K562 (cell line): ENCODE results near the gene MAGI1. TPM values are rescaled to one million over a fixed set of nuclear protein-coding genes. Genes with fewer than 3 reads are reported as not detected.
A peak's percentile ranks its signal among the peaks of the same experiment; 100 is the strongest.

Source experiments
- ATAC-seq: fragments of 200-7000 bp; cut with Tn5 transposase; 3 replicates; pipeline ENCODE4 v1.9.1; 2020; ENCODE audit warnings: moderate library complexity
- BruUV-seq: library from RNA; stranded (reverse); fragments of 400-500 nt; replicated peaks from 2 replicates; lab custom pipeline; 2021; lab: Mats Ljungman, UMichigan
- CTCF ChIA-PET: fragments of 300-600 bp; formaldehyde crosslinking; extraction: SDS; loops from one replicate; lab custom pipeline; 2021; ENCODE audit warnings: low intra/inter-chr PET ratio; lab: Yijun Ruan, JAX
- POLR2A ChIA-PET: fragments of 300-600, 350-650 bp; sonication (Branson Sonifier 250); formaldehyde crosslinking; extraction: SDS; loops from one replicate; lab custom pipeline; 2021; ENCODE audit warnings: antibody characterized with exemption, inconsistent platforms; lab: Yijun Ruan, JAX
- DNase-seq, 4 experiments: peaks; one replicate each; pipeline versions ENCODE4 v3.0.0 to v3.0.0-alpha.2; 2011 to 2018; ENCODE audit warnings: low spot score in 3 of 4, mixed read lengths in 3 of 4; ENCODE audit errors: extremely low read depth in 1 of 4
- FAIRE-seq: peaks from 2 replicates; lab custom pipeline; 2011; peaks lifted over from hg19 to GRCh38; lab: Jason Lieb, UNC
- H2AFZ ChIP-seq: 2 replicates; pipeline ENCODE4 v1.6.0; 2011; ENCODE audit warnings: low read depth, low read length, control low read depth, inconsistent platforms
- H3K27ac ChIP-seq: fragments of 200-600 bp; 3 replicates; pipeline ENCODE4 v1.8.0; 2011; ENCODE audit warnings: low read depth, mild to moderate bottlenecking, control low read depth, inconsistent platforms, low read length, moderate library complexity, mixed read lengths; ENCODE audit errors: extremely low read depth
- H3K27me3 ChIP-seq, 2 experiments: fragments of 300-600 bp in 1 of 2; 2 replicates in 1 of 2; 3 replicates in 1 of 2; pipeline versions ENCODE4 v1.6.0 to v1.8.0; 2011; ENCODE audit warnings: inconsistent platforms in 2 of 2, low read length in 2 of 2, mild to moderate bottlenecking in 1 of 2, mixed read lengths in 1 of 2, moderate library complexity in 1 of 2; ENCODE audit not compliant: control insufficient read depth in 2 of 2, insufficient read depth in 2 of 2
- H3K36me3 ChIP-seq: fragments of 300-600 bp; 3 replicates; pipeline ENCODE4 v1.8.0; 2011; ENCODE audit warnings: mild to moderate bottlenecking, low read length, inconsistent platforms; ENCODE audit not compliant: control insufficient read depth, insufficient read depth
- H3K4me1 ChIP-seq, 2 experiments: fragments of 200-600 bp in 1 of 2; replicated peaks in 1 of 2; 2 replicates in 1 of 2; 3 replicates in 1 of 2; pipeline versions ENCODE4 v1.5.1 to v1.8.0; 2011; ENCODE audit warnings: inconsistent platforms in 2 of 2, low read length in 2 of 2, mild to moderate bottlenecking in 1 of 2, mixed read lengths in 1 of 2, moderate library complexity in 1 of 2; ENCODE audit not compliant: control insufficient read depth in 2 of 2, insufficient read depth in 2 of 2
- H3K4me2 ChIP-seq: 2 replicates; pipeline ENCODE4 v1.6.1; 2011; ENCODE audit warnings: low read length, control low read depth, inconsistent platforms, mixed read lengths; ENCODE audit not compliant: insufficient read depth
- H3K4me3 ChIP-seq: fragments of 200-600 bp; sonication (generic), shearing (Covaris generic); 2 replicates; pipeline ENCODE4 v1.5.1; 2016; ENCODE audit warnings: control low read depth, inconsistent platforms
- H3K79me2 ChIP-seq: fragments of 200-600 bp; 3 replicates; pipeline ENCODE4 v1.8.0; 2011; ENCODE audit warnings: low read length, inconsistent platforms; ENCODE audit not compliant: control insufficient read depth, insufficient read depth
- H3K9ac ChIP-seq, 2 experiments: 2 replicates each; pipeline versions ENCODE4 v1.6.0 to v1.6.1; 2011; ENCODE audit warnings: low read depth in 2 of 2, low read length in 2 of 2, control low read depth in 1 of 2, inconsistent platforms in 1 of 2, mild to moderate bottlenecking in 1 of 2, mixed read lengths in 1 of 2; ENCODE audit not compliant: insufficient read depth in 1 of 2
- H3K9me1 ChIP-seq: one replicate; pipeline ENCODE4 v1.6.0; 2011; ENCODE audit warnings: inconsistent platforms, mild to moderate bottlenecking, low read length, moderate library complexity; ENCODE audit not compliant: control insufficient read depth, insufficient read depth
- H3K9me3 ChIP-seq: replicated peaks from 2 replicates; pipeline ENCODE4 v1.5.1; 2011; ENCODE audit warnings: low read depth, low read length, inconsistent platforms; ENCODE audit not compliant: control insufficient read depth, insufficient read depth
- H4K20me1 ChIP-seq: replicated peaks from 2 replicates; pipeline ENCODE4 v1.6.1; 2011; ENCODE audit warnings: low read length, inconsistent platforms, mixed read lengths; ENCODE audit not compliant: control insufficient read depth, insufficient read depth
- CTCF ChIP-seq, 3 experiments: IDR thresholded peaks in 2 of 3; conservative IDR thresholded peaks in 1 of 3; 2 replicates each; pipeline ENCODE4 v1.5.1; 2011 to 2012; ENCODE audit warnings: low read length in 3 of 3, mild to moderate bottlenecking in 3 of 3, control low read depth in 2 of 3, improper control_type of control experiment in 1 of 3, inconsistent platforms in 1 of 3, low read depth in 1 of 3, mixed read lengths in 1 of 3, moderate library complexity in 1 of 3; ENCODE audit not compliant: insufficient read depth in 2 of 3
- MECOM ChIP-seq: fragments of 250-450 bp; sonication (Bioruptor Pico); IDR thresholded peaks from 2 replicates; pipeline ENCODE4 v1.8.0; 2022; ENCODE audit warnings: inconsistent platforms
- RAD21 ChIP-seq, 2 experiments: fragments of 250-450 bp in 1 of 2; fragments of 450-650 bp in 1 of 2; sonication (Bioruptor Pico) in 1 of 2; formaldehyde crosslinking in 1 of 2; IDR thresholded peaks in 1 of 2; conservative IDR thresholded peaks in 1 of 2; 2 replicates each; pipeline versions ENCODE4 v1.4.0 to v1.8.0; 2020 to 2022; ENCODE audit warnings: mild to moderate bottlenecking in 2 of 2, moderate library complexity in 1 of 2
- RCOR1 ChIP-seq, 2 experiments: IDR thresholded peaks; 2 replicates each; pipeline ENCODE4 v1.6.1; 2012; ENCODE audit warnings: low read depth in 2 of 2, low read length in 2 of 2, borderline replicate concordance in 1 of 2, improper control_type of control experiment in 1 of 2
- SMC3 ChIP-seq: conservative IDR thresholded peaks from 2 replicates; pipeline ENCODE4 v1.6.1; 2011; ENCODE audit warnings: low read depth, low read length, improper control_type of control experiment; ENCODE audit not compliant: insufficient read depth
- STAG1 ChIP-seq: sonication (generic); formaldehyde crosslinking; IDR thresholded peaks from 2 replicates; pipeline ENCODE4 v1.5.0; 2020; ENCODE audit warnings: missing genetic modification reagents, borderline replicate concordance
- ZBTB26 ChIP-seq: fragments of 450-650 bp; formaldehyde crosslinking; IDR thresholded peaks from 2 replicates; pipeline ENCODE4 v1.4.0; 2022; ENCODE audit warnings: missing genetic modification characterization
- ZNF699 ChIP-seq: fragments of 250-450 bp; sonication (Bioruptor Pico); IDR thresholded peaks from 2 replicates; pipeline ENCODE4 v1.8.0; 2021; ENCODE audit warnings: mild to moderate bottlenecking, moderate library complexity; ENCODE audit not compliant: insufficient replicate concordance
- WGBS: fragments of 100-300 bp; shearing (Covaris generic); methylation state at CpG from one replicate; pipeline ENCODE4 v1.1.6; 2016; ENCODE audit warnings: low coverage, mixed read lengths; ENCODE audit not compliant: insufficient coverage; ENCODE audit errors: missing lambda C conversion rate; 5-methylcytosine and 5-hydroxymethylcytosine counted together
- in situ Hi-C: fragments of 300-500 bp; cut with MboI; formaldehyde crosslinking; loops from 4 replicates; pipeline ENCODE4 v1.15.0; 2018; ENCODE audit warnings: inconsistent platforms, mixed read lengths
- intact Hi-C: fragments of 100-400 bp; cut with micrococcal nuclease; formaldehyde crosslinking; loops from 2 replicates; pipeline ENCODE4 v1.14.2; 2022
- polyA plus RNA-seq, 8 experiments: library from polyadenylated mRNA; depleted of rRNA in 4 of 8; stranded (reverse) in 5 of 8; unstranded in 3 of 8; fragments of >200 nt; fragmentation: Nextera tagmentation in 2 of 8; fragmentation: Illumina TruSeq in 1 of 8; extraction: Ambion mirVana in 2 of 8; extraction: Trizol in 1 of 8; gene quantifications; 2 replicates each; pipeline versions ENCODE4 v1.2.1 to v1.2.3, GENCODE V29; 2011 to 2014; ENCODE audit warnings: inconsistent platforms in 1 of 8, missing spikeins in 1 of 8
- total RNA-seq, 7 experiments: library from RNA; depleted of rRNA in 6 of 7; stranded (reverse); fragments of >200 nt in 6 of 7; fragmentation: Illumina TruSeq in 2 of 7; extraction: Trizol in 2 of 7; gene quantifications; 2 replicates each; pipeline versions ENCODE4 v1.2.1 to v1.2.3, GENCODE V29; 2011 to 2021; ENCODE audit warnings: low replicate concordance in 1 of 7

The MAGI1 gene
- total and polyA plus RNA-seq, 9 of the 15 experiments (the other 6 are each of a cell fraction or from before 2014, with no cell fraction given) = 7.8 to 59.4 (median 43.2) TPM

DNA sequence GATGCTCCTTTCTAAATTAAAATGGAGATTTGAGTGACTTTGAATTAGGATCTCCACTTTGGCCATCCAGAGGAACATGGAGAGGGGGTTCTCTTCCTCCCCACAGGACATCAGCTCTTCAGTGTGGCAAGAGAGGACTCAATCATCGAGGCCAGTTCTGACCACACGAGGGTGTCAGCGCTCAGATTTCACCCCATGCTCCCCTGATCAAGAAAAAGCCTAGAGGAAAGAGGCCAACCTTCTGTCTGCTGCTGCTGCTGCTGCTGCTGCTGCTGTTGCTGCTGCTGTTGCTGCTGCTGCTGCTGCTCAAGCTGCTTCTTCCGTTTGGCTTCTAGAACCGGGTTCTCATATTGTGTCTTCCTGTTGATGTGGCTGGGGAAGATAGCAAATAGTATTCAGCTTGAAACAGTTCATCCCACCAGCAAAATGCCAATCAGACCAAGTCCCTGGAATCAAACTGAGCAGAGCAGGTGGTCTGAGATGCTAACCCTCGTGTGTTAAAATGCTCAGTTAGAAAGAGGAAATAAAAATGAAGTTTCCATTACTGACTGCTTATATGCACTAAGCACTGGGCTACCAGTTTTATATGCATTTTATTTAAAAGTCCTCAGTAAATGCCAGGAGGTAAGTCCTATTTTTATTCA is 599.0 kb downstream of the MAGI1 start:
- H3K79me2 ChIP-seq = no peaks in the 10 kb centered on the region
- TF ChIP-seq STAG1 (CRISPR knock-in tag) (peak; percentile 60; the same call in 1 of the 2 replicates), RAD21 (CRISPR knock-in tag; conservative IDR thresholded peaks at IDR 0.05 in 1 of 2, IDR thresholded peaks at IDR 0.05 in 1 of 2) (peak; percentile 68 to 83), MECOM (CRISPR knock-in tag) (no peak), RCOR1 (IDR thresholded peaks at IDR 0.05; ENCODE audit: borderline replicate concordance in 1 of 2, low read depth in 2 of 2, low read length in 2 of 2) (0 out of 4 replicates have a peak, but pooled peaks of 1 of the 2 experiments have one; percentile 11), ZNF699 (no peak), ZBTB26 (CRISPR knock-in tag) (no peak), SMC3 (peak; percentile 67), CTCF (IDR thresholded peaks at IDR 0.05 in 2 of 3, conservative IDR thresholded peaks at IDR 0.05 in 1 of 3; ENCODE audit: insufficient read depth in 2 of 3, low read depth in 1 of 3, low read length in 3 of 3) (peak; percentile 58 to 66 (median 64))

More for the DNA sequence above, 599.0 kb downstream of the MAGI1 start:
- Histone ChIP-seq H3K4me3 (no peak overlapping the region), H3K4me1 (no peaks in the 10 kb centered on the region), H3K9me1 (no peaks in the 10 kb centered on the region), H3K9me3 (no peaks in the 10 kb centered on the region), H3K27me3 (no peaks in the 10 kb centered on the region), H2AFZ (no peak overlapping the region), H3K27ac (no peak overlapping the region), H3K36me3 (peaks cover 67% of the 10 kb centered on the region; the same call in 2 of the 3 replicates), H3K4me2 (no peak overlapping the region), H4K20me1 (no peaks in the 10 kb centered on the region), H3K9ac (no peak overlapping the region)
- ChIA-PET POLR2A (interaction anchor here (0.7 to 1.0 kb wide), 3 partner anchors 14 to 643 kb away, joined by 3 read pairs; no protein-coding TSS in a partner anchor), CTCF (interaction anchor here (1.6 to 1.8 kb wide), 3 partner anchors 233 to 311 kb away, joined by 6 to 9 read pairs (median 9); no protein-coding TSS in a partner anchor)
- in situ Hi-C loops = loop anchor here (10.0 kb wide), 1 partner anchor 295 kb away; no protein-coding TSS in a partner anchor
- peak; percentile 27 to 69 (median 52) for DNase-seq
- FAIRE-seq = peak; percentile 91
- WGBS = 10% methylated on average over 6 of the region's 6 CpGs
- peak; percentile 97 for ATAC-seq
- no TSS peak for BruUV-seq
- intact Hi-C loops = loop anchor here (1.0 to 5.0 kb wide), 4 partner anchors 234 to 907 kb away; no protein-coding TSS in a partner anchor
